HCT116 (cell line): ENCODE data around the gene GRIA1.

Experiments used
- CTCF ChIP-seq, 3 experiments: fragments of 200-600 bp in 1 of 3; sonication (generic) in 1 of 3; IDR thresholded peaks in 2 of 3; conservative IDR thresholded peaks in 1 of 3; 2 replicates each; pipeline ENCODE4 v1.5.1; 2012 to 2017; ENCODE audit warnings: low read depth in 2 of 3, low read length in 2 of 3, antibody characterized with exemption in 1 of 3, borderline replicate concordance in 1 of 3, control low read depth in 1 of 3, mild to moderate bottlenecking in 1 of 3, mixed read lengths in 1 of 3, mixed run types in 1 of 3, moderate library complexity in 1 of 3; ENCODE audit not compliant: insufficient read depth in 1 of 3
- EZH2 ChIP-seq: fragments of 200-600 bp; sonication (generic); IDR thresholded peaks from 2 replicates; pipeline ENCODE4 v1.6.1; 2017; ENCODE audit warnings: antibody characterized with exemption, mixed run types
- POLR2A ChIP-seq: IDR thresholded peaks from 2 replicates; pipeline ENCODE4 v1.7.0; 2011; ENCODE audit warnings: borderline replicate concordance; ENCODE audit not compliant: insufficient read depth, insufficient read length; ENCODE audit errors: extremely low read depth
- REST ChIP-seq: IDR thresholded peaks from 2 replicates; pipeline ENCODE4 v1.6.1; 2012; ENCODE audit warnings: low read depth
- YY1 ChIP-seq: IDR thresholded peaks from 2 replicates; pipeline ENCODE4 v1.6.1; 2011; ENCODE audit warnings: low read length, low read depth, moderate library complexity, mild to moderate bottlenecking; ENCODE audit not compliant: insufficient replicate concordance; ENCODE audit errors: extremely low read depth

GRCh38 chr5:153671653-153672346, 181.3 kb downstream of the GRIA1 start:
- TF ChIP-seq CTCF (IDR thresholded peaks at IDR 0.05 in 2 of 3, conservative IDR thresholded peaks at IDR 0.05 in 1 of 3; ENCODE audit: borderline replicate concordance in 1 of 3, insufficient read depth in 1 of 3, low read depth in 2 of 3, low read length in 2 of 3): no peak
- TF ChIP-seq EZH2: no peak
- no peak for TF ChIP-seq YY1
- TF ChIP-seq POLR2A: no peak
- TF ChIP-seq REST: no peak
